GM21447 (cell line): ENCODE results near the gene RIPOR2.

Experiments
- ATAC-seq: cut with Tn5 transposase; IDR thresholded peaks from one replicate; pipeline ENCODE4 v1.9.1; 2021; ENCODE audit not compliant: unreplicated experiment

RIPOR2 gene

GRCh38 chr6:24935366-24936152 is at the start of gene RIPOR2:
RIPOR2 (minus strand) TSS chr6:24935960; CDS start chr6:24935898, 62 bp downstream.
- peak; percentile 25 for ATAC-seq

- no peak for ATAC-seq
Observed at GRCh38 chr6:24985323-24985722, 49.6 kb upstream of the RIPOR2 start.

GRCh38 chr6:24982231-24982630 is 46.5 kb upstream of the RIPOR2 start:
- no peak for ATAC-seq

DNA sequence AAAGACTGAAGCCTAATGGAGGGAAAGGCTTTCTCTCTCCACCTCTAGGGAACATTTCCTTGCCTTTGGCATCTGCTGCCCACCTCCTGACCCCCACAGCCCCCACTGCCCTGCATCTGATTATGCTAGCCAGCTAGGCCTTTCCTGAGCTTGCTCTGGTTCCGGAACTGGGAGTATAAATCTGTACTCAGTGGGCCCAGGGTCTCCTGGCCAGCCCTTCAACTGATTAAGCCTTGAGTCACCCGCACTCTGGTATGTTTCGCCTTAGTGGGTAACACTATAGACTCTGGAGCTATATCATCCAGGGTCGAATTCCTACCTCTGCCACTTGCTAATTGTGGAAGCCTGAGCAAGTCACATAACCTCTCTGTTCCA is 45.6 kb upstream of the RIPOR2 start:
- no peak for ATAC-seq

GRCh38 chr6:24980507-24981385 is 45.0 kb upstream of the RIPOR2 start:
- ATAC-seq = no peak

- ATAC-seq = no peak
Observed at GRCh38 chr6:24979176-24979575, 43.4 kb upstream of the RIPOR2 start.

GRCh38 chr6:24974182-24975171 is 38.7 kb upstream of the RIPOR2 start:
- peak; percentile 72 for ATAC-seq

- ATAC-seq = no peak
Observed at GRCh38 chr6:24972311-24972958, 36.7 kb upstream of the RIPOR2 start.

DNA sequence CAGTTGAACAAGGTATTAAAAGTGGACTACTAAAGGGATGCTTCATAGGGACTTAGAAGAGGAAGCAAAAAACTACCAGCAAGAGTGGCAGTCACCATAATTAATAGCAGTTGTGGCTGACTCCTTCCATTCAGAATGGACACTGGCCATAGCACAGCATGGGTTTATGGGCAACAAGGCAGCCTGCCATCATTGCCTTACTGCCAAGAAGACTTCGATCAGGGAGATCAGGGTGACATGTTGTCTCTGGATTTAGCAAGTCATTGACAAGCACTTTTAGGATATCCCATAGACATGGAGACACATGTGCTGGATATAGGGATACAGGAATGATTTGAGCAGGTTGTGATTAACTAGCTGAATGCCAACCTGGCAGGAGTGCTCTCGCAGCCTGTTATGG is 35.3 kb upstream of the RIPOR2 start:
- no peak for ATAC-seq

DNA sequence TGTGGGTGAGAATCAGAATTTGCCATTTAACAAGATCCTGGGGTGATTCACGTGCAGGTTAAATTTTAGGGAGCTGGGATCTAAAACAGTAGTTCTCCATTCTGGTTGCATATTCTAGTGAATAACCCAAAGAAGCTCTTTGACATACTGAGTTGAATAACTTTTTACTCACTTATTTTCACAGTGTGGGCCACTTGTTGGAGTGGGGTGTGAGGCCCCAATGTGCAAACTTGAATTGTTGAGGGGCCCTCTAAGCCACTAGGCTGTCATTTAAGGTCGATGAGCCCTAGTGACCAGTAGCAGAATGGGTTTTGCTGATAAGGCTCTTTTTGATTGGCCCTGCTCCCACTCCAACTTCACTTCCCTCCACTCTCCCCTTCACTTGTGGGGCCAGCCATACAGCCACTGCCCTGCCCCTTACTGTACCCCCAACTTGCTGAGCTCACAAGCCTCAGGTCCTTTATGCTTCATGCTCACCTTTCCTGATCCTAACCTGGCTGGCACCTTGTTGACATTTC is 33.6 kb upstream of the RIPOR2 start:
- ATAC-seq = no peak

GRCh38 chr6:24968783-24969182 is 33.0 kb upstream of the RIPOR2 start:
- ATAC-seq = no peak

DNA sequence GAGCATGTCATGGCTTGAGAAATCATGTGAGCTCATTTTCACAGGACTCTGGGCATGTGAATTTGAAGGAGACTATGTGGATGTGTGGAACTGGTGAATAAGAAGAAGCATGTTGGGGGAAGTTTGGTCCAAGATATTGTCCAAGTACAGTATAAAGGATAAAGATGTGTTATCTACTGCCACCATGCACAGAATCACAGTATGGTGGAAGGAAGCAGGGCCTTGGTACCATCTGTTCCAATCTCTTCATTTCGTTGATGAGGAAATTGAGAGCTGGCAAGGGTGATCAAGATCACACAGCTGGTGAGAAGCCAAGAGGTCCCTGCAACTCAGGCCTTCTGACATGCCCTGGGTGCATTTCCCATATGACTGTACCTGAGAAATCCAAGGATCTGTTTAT is 31.5 kb upstream of the RIPOR2 start:
- ATAC-seq = no peak

GRCh38 chr6:24966381-24966780 is 30.6 kb upstream of the RIPOR2 start:
- no peak for ATAC-seq

GRCh38 chr6:24963887-24964570 is 28.3 kb upstream of the RIPOR2 start:
- no peak for ATAC-seq

DNA sequence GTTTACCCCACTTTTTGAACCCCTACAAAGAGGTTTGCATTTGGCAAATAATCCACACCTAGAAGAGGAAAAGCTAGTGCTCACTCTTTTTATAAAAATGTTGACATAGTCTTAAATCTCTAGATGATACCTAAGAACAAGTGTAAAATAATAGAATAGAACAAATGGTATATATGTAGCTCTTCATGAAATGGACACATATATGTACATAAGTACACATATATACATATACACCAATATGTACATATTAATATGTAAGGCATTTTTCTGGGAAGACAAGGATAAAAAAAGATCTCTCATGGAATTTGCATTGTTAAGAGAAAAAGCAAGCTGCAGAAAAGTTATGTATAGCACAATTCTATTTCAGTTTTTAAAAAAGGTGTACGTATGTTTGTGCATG is 27.6 kb upstream of the RIPOR2 start:
- ATAC-seq = no peak

GRCh38 chr6:24961852-24962251 is 26.1 kb upstream of the RIPOR2 start:
- no peak for ATAC-seq

DNA sequence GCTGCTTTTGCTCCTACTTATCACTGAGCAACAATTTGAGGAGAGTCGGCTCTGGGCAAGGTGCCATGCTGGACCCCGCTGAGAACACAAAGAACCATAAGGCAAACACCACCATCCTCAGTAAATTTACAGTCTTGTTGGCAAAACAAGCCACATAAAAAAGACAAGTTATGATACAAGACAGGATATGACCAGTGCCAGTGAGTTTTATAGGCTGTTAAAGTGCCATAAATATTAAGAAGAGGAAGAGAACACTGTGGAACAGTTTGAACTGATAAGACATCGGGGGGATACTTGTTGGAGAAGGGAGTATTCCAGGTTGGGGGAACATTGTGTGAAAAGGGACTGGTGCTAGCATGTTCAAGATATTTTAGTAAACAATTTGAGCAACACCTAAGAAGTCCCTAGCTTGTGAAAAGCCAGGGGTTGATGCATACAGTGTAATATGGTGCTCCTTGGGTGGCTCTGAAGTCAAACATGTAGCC is 25.3 kb upstream of the RIPOR2 start:
- ATAC-seq = no peak

DNA sequence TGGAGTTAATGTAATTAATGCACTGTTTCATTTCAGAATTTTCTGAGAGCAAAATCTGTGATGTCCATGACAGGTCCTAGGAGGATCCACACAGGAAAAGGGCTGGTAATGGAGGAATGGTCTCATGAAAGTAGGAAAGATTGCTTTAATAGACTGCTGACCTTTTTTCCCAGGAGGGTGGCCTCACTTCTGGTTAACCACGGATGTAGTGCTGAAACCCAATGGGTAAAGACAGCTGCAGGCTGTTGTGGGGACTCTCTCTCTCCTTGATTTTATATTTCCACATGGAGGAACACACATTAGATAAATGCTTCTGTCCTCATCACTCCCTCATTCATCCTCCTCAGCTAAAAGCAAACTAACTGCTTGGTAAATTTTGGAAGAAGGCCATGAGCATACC is 23.6 kb upstream of the RIPOR2 start:
- no peak for ATAC-seq

- ATAC-seq = no peak
Observed at GRCh38 chr6:24957199-24957598, 21.4 kb upstream of the RIPOR2 start.

GRCh38 chr6:24953726-24954125 is 18.0 kb upstream of the RIPOR2 start:
- ATAC-seq = no peak
